IMR-90 (cell line): ENCODE results near the gene SHOX. TPM values are rescaled to one million over a fixed set of nuclear protein-coding genes. Genes with fewer than 3 reads are reported as not detected.

Experiments used
- ATAC-seq: fragments of 200-7000 bp; cut with Tn5 transposase; 2 replicates; pipeline ENCODE4 v1.9.1; 2020; ENCODE audit warnings: low read depth, mild to moderate bottlenecking, moderate library complexity
- BruUV-seq: library from RNA; stranded (reverse); fragments of 400-500 nt; replicated peaks from 2 replicates; lab custom pipeline; 2021; lab: Mats Ljungman, UMichigan
- CTCF ChIA-PET: fragments of 300-600 bp; formaldehyde crosslinking; extraction: SDS; loops from one replicate; lab custom pipeline; 2021; ENCODE audit warnings: antibody characterized with exemption; lab: Yijun Ruan, JAX
- POLR2A ChIA-PET: fragments of 300-600 bp; sonication (Branson Sonifier 250); formaldehyde crosslinking; loops from one replicate; lab custom pipeline; 2022; ENCODE audit warnings: antibody characterized with exemption; ENCODE audit not compliant: unreplicated experiment; lab: Charles Lee
- DNase-seq: peaks from one replicate; pipeline ENCODE4 v3.0.0; 2013
- H2AFZ ChIP-seq: replicated peaks from 2 replicates; pipeline ENCODE3; 2013; ENCODE audit warnings: low read length, mild to moderate bottlenecking; ENCODE audit not compliant: poor library complexity
- H2AK5ac ChIP-seq: 2 replicates; pipeline ENCODE4 v1.6.1; 2013; ENCODE audit warnings: low read depth, low read length, inconsistent platforms
- H2AK9ac ChIP-seq: replicated peaks from 2 replicates; pipeline ENCODE3; 2013; ENCODE audit warnings: mild to moderate bottlenecking, low read depth, low read length, moderate library complexity; ENCODE audit not compliant: poor library complexity
- H2BK120ac ChIP-seq: 2 replicates; pipeline ENCODE4 v1.6.1; 2013; ENCODE audit warnings: low read depth, low read length, inconsistent platforms
- H2BK15ac ChIP-seq: 3 replicates; pipeline ENCODE4 v1.6.1; 2013; ENCODE audit warnings: low read depth, low read length, inconsistent platforms
- H2BK20ac ChIP-seq: 2 replicates; pipeline ENCODE4 v1.6.1; 2013; ENCODE audit warnings: low read depth, mild to moderate bottlenecking, inconsistent platforms, low read length, moderate library complexity
- H2BK5ac ChIP-seq: 2 replicates; pipeline ENCODE4 v1.6.1; 2013; ENCODE audit warnings: mild to moderate bottlenecking, low read depth, low read length, inconsistent platforms; ENCODE audit not compliant: poor library complexity, severe bottlenecking
- H3K14ac ChIP-seq: replicated peaks from 2 replicates; pipeline ENCODE4 v1.6.1; 2013; ENCODE audit warnings: low read depth, low read length, inconsistent platforms
- H3K18ac ChIP-seq: 2 replicates; pipeline ENCODE4 v1.6.1; 2013; ENCODE audit warnings: low read depth, low read length, control low read depth
- H3K23ac ChIP-seq: 2 replicates; pipeline ENCODE4 v1.6.1; 2013; ENCODE audit warnings: low read depth, low read length, inconsistent platforms
- H3K27ac ChIP-seq: 2 replicates; pipeline ENCODE4 v1.5.1; 2013; ENCODE audit warnings: mild to moderate bottlenecking, control low read depth, low read length; ENCODE audit not compliant: insufficient read depth
- H3K27me3 ChIP-seq: 2 replicates; pipeline ENCODE4 v1.6.1; 2013; ENCODE audit warnings: low read length; ENCODE audit not compliant: control insufficient read depth, insufficient read depth
- H3K36me3 ChIP-seq: 2 replicates; pipeline ENCODE4 v1.6.1; 2013; ENCODE audit warnings: low read length, mixed read lengths; ENCODE audit not compliant: control insufficient read depth, insufficient read depth
- H3K4ac ChIP-seq: 2 replicates; pipeline ENCODE4 v1.6.1; 2013; ENCODE audit warnings: low read depth, low read length, inconsistent platforms
- H3K4me1 ChIP-seq: 2 replicates; pipeline ENCODE4 v1.6.1; 2013; ENCODE audit warnings: low read length, mixed read lengths; ENCODE audit not compliant: control insufficient read depth, insufficient read depth
- H3K4me2 ChIP-seq: 2 replicates; pipeline ENCODE4 v1.6.1; 2013; ENCODE audit warnings: low read depth, mild to moderate bottlenecking, control low read depth, low read length, moderate library complexity
- H3K4me3 ChIP-seq: 2 replicates; pipeline ENCODE4 v1.5.1; 2013; ENCODE audit warnings: low read depth, mild to moderate bottlenecking, control low read depth, low read length, moderate library complexity; ENCODE audit not compliant: insufficient read depth
- H3K56ac ChIP-seq: 2 replicates; pipeline ENCODE4 v1.6.1; 2013; ENCODE audit warnings: low read length, inconsistent platforms; ENCODE audit not compliant: insufficient read depth; ENCODE audit errors: extremely low read depth
- H3K79me1 ChIP-seq, 2 experiments: 2 replicates each; pipeline ENCODE4 v1.6.1; 2013; ENCODE audit warnings: low read length in 2 of 2, inconsistent platforms in 1 of 2, low read depth in 1 of 2
- H3K9ac ChIP-seq: 2 replicates; pipeline ENCODE4 v1.6.1; 2013; ENCODE audit warnings: low read depth, low read length, control low read depth
- H3K9me1 ChIP-seq: 2 replicates; pipeline ENCODE4 v1.6.1; 2013; ENCODE audit warnings: low read length, inconsistent platforms; ENCODE audit not compliant: insufficient read depth
- H3K9me3 ChIP-seq: 2 replicates; pipeline ENCODE4 v1.6.1; 2013; ENCODE audit warnings: low read length; ENCODE audit not compliant: control insufficient read depth, insufficient read depth
- H4K20me1 ChIP-seq: 2 replicates; pipeline ENCODE4 v1.6.1; 2013; ENCODE audit warnings: low read length, inconsistent platforms; ENCODE audit not compliant: insufficient read depth
- H4K5ac ChIP-seq: 2 replicates; pipeline ENCODE4 v1.6.1; 2013; ENCODE audit warnings: mild to moderate bottlenecking, low read depth, low read length, control low read depth
- H4K8ac ChIP-seq, 2 experiments: 2 replicates each; pipeline ENCODE4 v1.6.1; 2013; ENCODE audit warnings: low read depth in 2 of 2, low read length in 2 of 2, control low read depth in 1 of 2, inconsistent platforms in 1 of 2
- H4K91ac ChIP-seq: 2 replicates; pipeline ENCODE4 v1.6.1; 2013; ENCODE audit warnings: low read depth, low read length, inconsistent platforms; ENCODE audit not compliant: insufficient read depth
- NFE2L2 ChIP-seq: fragments of 150-350 bp; IDR thresholded peaks from 2 replicates; pipeline ENCODE4 v1.6.1; 2016; ENCODE audit warnings: low read depth, mild to moderate bottlenecking, low read length
- WGBS, 2 experiments: methylation state at CpG; one replicate each; pipeline versions ENCODE4 v1.1.5 to v1.1.7; 2013; ENCODE audit warnings: missing lambda C conversion rate in 2 of 2; ENCODE audit not compliant: insufficient read length in 1 of 2; ENCODE audit errors: extremely low coverage in 2 of 2; 5-methylcytosine and 5-hydroxymethylcytosine counted together
- dilution Hi-C: fragments of 300-500 bp; cut with HindIII; formaldehyde crosslinking; loops from one replicate; pipeline ENCODE4 v1.14.3; 2018; ENCODE audit warnings: low sequenced_read_pairs; ENCODE audit not compliant: unreplicated experiment
- in situ Hi-C: fragments of 300-500 bp; cut with MboI; formaldehyde crosslinking; loops from 3 replicates; pipeline ENCODE4 v1.14.3; 2019; ENCODE audit warnings: low sequenced_read_pairs, inconsistent platforms, mixed read lengths
- intact Hi-C: fragments of 100-400 bp; cut with micrococcal nuclease; formaldehyde crosslinking; loops from 2 replicates; pipeline ENCODE4 v1.10.0; 2022
- polyA plus RNA-seq, 3 experiments: library from polyadenylated mRNA; depleted of rRNA; stranded (reverse); fragments of >200 nt; gene quantifications; 2 replicates each; pipeline ENCODE4 v1.2.3, GENCODE V29; 2012; ENCODE audit warnings: low replicate concordance in 1 of 3
- total RNA-seq: library from RNA; depleted of rRNA; stranded (reverse); fragments of >200 nt; gene quantifications from 2 replicates; pipeline ENCODE4 v1.2.3, GENCODE V29; 2012

Gene SHOX
- total and polyA plus RNA-seq, 2 of the 4 experiments (the other 2 are of a cell fraction): not detected

DNA sequence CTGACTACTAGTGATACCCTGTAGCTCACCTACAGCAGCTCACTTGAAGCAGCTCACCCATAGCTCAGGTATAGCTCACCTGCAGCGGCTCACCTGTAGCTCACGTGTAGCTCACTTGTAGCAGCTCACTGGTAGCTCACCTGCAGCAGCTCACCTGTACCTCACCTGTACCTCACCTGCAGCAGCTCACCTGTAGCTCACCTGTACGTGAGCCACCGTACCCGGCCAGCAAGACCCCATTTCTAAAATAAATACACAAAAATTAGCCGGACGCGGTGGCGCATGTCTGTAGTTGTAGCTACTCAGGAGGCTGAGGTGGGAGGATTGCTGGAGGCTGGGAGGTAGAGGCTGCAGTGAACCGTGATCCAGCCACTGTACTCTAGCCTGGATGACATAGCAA is 30.6 kb downstream of the SHOX start:
- no peak overlapping the region for H3K27ac ChIP-seq
- no peak overlapping the region for H3K9ac ChIP-seq
- H3K4ac ChIP-seq: no peak overlapping the region
- H4K8ac ChIP-seq: no peak overlapping the region
- H3K36me3 ChIP-seq: no peaks in the 10 kb centered on the region
- intact Hi-C loops: no loop called here
- H3K9me3 ChIP-seq: peaks cover 11% of the 10 kb centered on the region
- H2BK20ac ChIP-seq: no peak overlapping the region
- no peak overlapping the region for H2AK5ac ChIP-seq
- H2BK15ac ChIP-seq: no peak overlapping the region
- no peaks in the 10 kb centered on the region for H4K20me1 ChIP-seq
- no peak overlapping the region for H3K56ac ChIP-seq
- no TSS peak for BruUV-seq
- DNase-seq (no peak), ATAC-seq (no peak)
- H3K18ac ChIP-seq: no peak overlapping the region
- CTCF ChIA-PET: no interaction called here
- no peak overlapping the region for H4K5ac ChIP-seq
- no peak overlapping the region for H3K14ac ChIP-seq
- TF ChIP-seq NFE2L2: no peak
- H2BK5ac ChIP-seq: no peak overlapping the region
- no peak overlapping the region for H2AK9ac ChIP-seq
- dilution Hi-C loops: no loop called here
- H3K23ac ChIP-seq: no peak overlapping the region
- no peak overlapping the region for H3K4me3 ChIP-seq
- H2BK120ac ChIP-seq: no peak overlapping the region
- WGBS, 2 experiments: 80% methylated on average over 1 of the region's 10 CpGs; no CpG with 5 or more reads in 1 of the 2 experiments
- no peaks in the 10 kb centered on the region for H3K79me1 ChIP-seq
- in situ Hi-C loops: no loop called here
- H3K27me3 ChIP-seq: no peaks in the 10 kb centered on the region
- H3K9me1 ChIP-seq: no peaks in the 10 kb centered on the region
- H4K91ac ChIP-seq: no peak overlapping the region
- POLR2A ChIA-PET: no interaction called here
- H3K4me2 ChIP-seq: no peak overlapping the region
- H3K4me1 ChIP-seq: no peaks in the 10 kb centered on the region
- no peak overlapping the region for H2AFZ ChIP-seq
